BJ (cell line): ENCODE results near the gene RHBDL1. TPM values are rescaled to one million over a fixed set of nuclear protein-coding genes. Genes with fewer than 3 reads are reported as not detected.

Source experiments
- CTCF ChIA-PET: fragments of 350-600 bp; formaldehyde crosslinking; extraction: SDS; loops from one replicate; lab custom pipeline; 2021; ENCODE audit warnings: antibody characterized with exemption, inconsistent platforms; lab: Yijun Ruan, JAX
- POLR2A ChIA-PET: fragments of 300-600 bp; sonication (Branson Sonifier 250); formaldehyde crosslinking; extraction: SDS; loops from one replicate; lab custom pipeline; 2021; ENCODE audit warnings: antibody characterized with exemption; lab: Charles Lee
- DNase-seq: peaks from one replicate; pipeline ENCODE4 v3.0.0-alpha.2; 2011; ENCODE audit warnings: low read depth
- H3K27me3 ChIP-seq: 2 replicates; pipeline ENCODE4 v1.6.0; 2011; ENCODE audit warnings: low read length; ENCODE audit not compliant: control insufficient read depth, insufficient read depth
- H3K36me3 ChIP-seq: 2 replicates; pipeline ENCODE4 v1.5.1; 2011; ENCODE audit warnings: low read length; ENCODE audit not compliant: control insufficient read depth, insufficient read depth
- H3K4me3 ChIP-seq: 2 replicates; pipeline ENCODE4 v1.5.1; 2011; ENCODE audit warnings: low read depth, mild to moderate bottlenecking, control low read depth, low read length
- CTCF ChIP-seq: IDR thresholded peaks from 2 replicates; pipeline ENCODE4 v1.5.1; 2011; ENCODE audit warnings: low read depth, mild to moderate bottlenecking, control low read depth, inconsistent platforms, low read length, moderate library complexity; ENCODE audit not compliant: insufficient read depth
- polyA plus RNA-seq: library from polyadenylated mRNA; depleted of rRNA; stranded (reverse); fragments of >200 nt; gene quantifications from 2 replicates; pipeline ENCODE4 v1.2.3, GENCODE V29; 2011

RHBDL1 gene
- polyA plus RNA-seq, 1 experiment = 1.3 TPM

DNA sequence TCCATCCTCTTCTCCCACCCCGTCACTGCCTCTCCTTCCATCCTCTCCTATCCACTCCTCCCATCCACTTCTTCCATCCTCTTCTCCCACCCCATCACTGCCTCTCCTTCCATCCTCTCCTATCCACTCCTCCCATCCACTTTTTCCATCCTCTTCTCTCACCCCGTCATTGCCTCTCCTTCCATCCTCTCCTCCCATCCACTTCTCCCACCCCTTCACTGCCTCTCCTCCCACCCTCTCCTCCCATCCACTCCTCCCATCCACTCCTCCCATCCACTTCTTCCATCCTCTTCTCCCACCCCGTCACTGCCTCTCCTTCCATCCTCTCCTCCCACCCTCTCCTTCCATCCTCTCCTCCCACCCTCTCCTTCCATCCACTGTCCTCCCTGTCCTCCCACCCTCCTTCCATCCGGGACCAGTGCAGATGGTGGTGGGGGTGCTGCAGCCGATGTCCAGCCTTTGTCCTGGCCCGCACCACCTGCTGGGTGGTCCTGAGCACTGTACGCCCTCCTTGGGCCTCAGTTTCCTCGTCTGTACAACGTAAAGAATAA lies 43.6 kb upstream of the RHBDL1 start:
- ChIA-PET POLR2A (no interaction called here), CTCF (no interaction called here)
- Histone ChIP-seq H3K4me3 (no peak overlapping the region), H3K36me3 (peaks cover 17% of the 10 kb centered on the region), H3K27me3 (no peaks in the 10 kb centered on the region)
- TF ChIP-seq CTCF = no peak
- no peak for DNase-seq

GRCh38 chr16:632486-633335 lies 42.8 kb upstream of the RHBDL1 start:
- Histone ChIP-seq H3K27me3 (no peaks in the 10 kb centered on the region), H3K4me3 (no peak overlapping the region), H3K36me3 (peaks cover 14% of the 10 kb centered on the region)
- ChIA-PET CTCF (interaction anchor here (1.2 kb wide), 1 partner anchor 15 kb away, joined by 4 read pairs; no protein-coding TSS in a partner anchor), POLR2A (no interaction called here)
- no peak for TF ChIP-seq CTCF
- no peak for DNase-seq

DNA sequence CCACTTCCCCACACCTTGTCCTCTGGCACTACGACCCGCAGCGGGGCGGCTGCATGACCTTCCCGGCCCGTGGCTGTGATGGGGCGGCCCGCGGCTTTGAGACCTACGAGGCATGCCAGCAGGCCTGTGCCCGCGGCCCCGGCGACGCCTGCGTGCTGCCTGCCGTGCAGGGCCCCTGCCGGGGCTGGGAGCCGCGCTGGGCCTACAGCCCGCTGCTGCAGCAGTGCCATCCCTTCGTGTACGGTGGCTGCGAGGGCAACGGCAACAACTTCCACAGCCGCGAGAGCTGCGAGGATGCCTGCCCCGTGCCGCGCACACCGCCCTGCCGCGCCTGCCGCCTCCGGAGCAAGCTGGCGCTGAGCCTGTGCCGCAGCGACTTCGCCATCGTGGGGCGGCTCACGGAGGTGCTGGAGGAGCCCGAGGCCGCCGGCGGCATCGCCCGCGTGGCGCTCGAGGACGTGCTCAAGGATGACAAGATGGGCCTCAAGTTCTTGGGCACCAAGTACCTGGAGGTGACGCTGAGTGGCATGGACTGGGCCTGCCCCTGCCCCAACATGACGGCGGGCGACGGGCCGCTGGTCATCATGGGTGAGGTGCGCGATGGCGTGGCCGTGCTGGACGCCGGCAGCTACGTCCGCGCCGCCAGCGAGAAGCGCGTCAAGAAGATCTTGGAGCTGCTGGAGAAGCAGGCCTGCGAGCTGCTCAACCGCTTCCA lies 42.0 kb upstream of the RHBDL1 start:
- Histone ChIP-seq H3K36me3 (peaks cover 12% of the 10 kb centered on the region), H3K27me3 (no peaks in the 10 kb centered on the region), H3K4me3 (no peak overlapping the region)
- ChIA-PET POLR2A (interaction anchor here (0.5 kb wide), 1 partner anchor 46 kb away, joined by 14 read pairs; no protein-coding TSS in a partner anchor), CTCF (interaction anchor here (1.2 kb wide), 1 partner anchor 14 kb away, joined by 4 read pairs; no protein-coding TSS in a partner anchor)
- DNase-seq = no peak
- no peak for TF ChIP-seq CTCF

DNA sequence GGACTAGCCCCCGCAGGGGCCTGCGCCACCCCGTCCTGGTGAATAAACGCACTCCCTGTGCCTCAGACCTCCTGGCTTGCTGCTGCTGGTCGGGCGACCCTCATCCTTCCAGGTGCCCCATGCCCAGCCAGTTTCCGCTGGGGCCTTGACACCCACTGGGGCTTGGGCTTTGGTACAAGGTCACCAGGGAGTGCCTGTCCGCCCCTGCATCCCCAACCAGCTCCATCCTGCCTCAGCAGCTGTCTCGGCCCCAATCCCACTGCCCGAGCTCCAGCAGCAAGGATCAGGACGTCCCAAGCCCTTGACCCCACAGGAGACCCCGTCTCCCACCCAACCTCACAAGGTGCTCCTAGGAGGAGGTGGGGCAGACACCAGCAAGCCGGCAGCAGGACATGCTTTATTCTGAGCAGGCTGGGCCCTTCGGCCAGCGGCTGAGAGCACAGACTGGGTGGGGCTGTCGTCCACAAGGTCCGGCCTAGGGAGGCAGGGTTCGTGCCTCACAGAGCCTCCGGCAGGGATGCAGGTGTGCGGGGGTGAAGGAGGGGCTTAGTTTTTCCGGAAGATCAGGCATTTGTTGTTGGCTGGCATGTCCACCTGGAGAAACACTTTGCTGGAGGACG lies 41.3 kb upstream of the RHBDL1 start:
- POLR2A ChIA-PET = interaction anchor here (0.5 kb wide), 1 partner anchor 45 kb away, joined by 14 read pairs; no protein-coding TSS in a partner anchor
- H3K36me3 ChIP-seq = peaks cover 12% of the 10 kb centered on the region
- CTCF ChIA-PET = interaction anchor here (1.2 kb wide), 1 partner anchor 14 kb away, joined by 4 read pairs; no protein-coding TSS in a partner anchor
- no peak for TF ChIP-seq CTCF
- H3K4me3 ChIP-seq = no peak overlapping the region
- no peak for DNase-seq
- H3K27me3 ChIP-seq = no peaks in the 10 kb centered on the region

- no peak for DNase-seq
- POLR2A ChIA-PET = no interaction called here
- peak overlapping the region; percentile 50 for H3K4me3 ChIP-seq
- peaks cover 12% of the 10 kb centered on the region for H3K36me3 ChIP-seq
- TF ChIP-seq CTCF = no peak
- CTCF ChIA-PET = no interaction called here
- H3K27me3 ChIP-seq = no peaks in the 10 kb centered on the region
Observed at GRCh38 chr16:634996-635395, 40.5 kb upstream of the RHBDL1 start.
